Activated CD4-positive, CD25-positive, alpha-beta regulatory T cell (primary cell): ENCODE data around the gene ZNF684.
"Not testable (repeated sequence)": the region's sequence is repeated elsewhere in the genome, so short reads cannot be mapped to it uniquely, and the experiment has no call there.

Experiments
- DNase-seq, 4 experiments: peaks; one replicate each; lab custom pipeline; 2025; lab: John Stamatoyannopoulos, UW

ZNF684 gene

DNA sequence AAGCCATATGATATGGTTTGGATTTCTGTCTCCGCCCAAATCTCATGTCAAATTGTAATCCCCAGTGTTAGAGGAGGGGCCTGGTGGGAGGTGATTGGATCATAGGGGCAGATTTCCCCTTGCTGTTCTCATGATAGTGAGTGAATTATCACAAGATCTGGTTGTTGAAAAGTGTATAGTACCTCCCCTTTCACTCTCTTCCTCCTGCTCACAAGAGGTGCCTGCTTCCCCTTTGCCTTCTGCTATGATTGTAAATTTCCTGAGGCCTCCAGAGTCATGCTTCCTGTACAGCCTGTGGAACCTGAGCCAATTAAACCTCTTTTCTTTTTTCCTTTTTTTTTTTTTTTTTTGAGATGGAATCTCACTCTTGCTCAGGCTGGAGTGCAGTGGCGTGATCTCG, 43.4 kb downstream of the ZNF684 start:
- not testable (repeated sequence) for DNase-seq

GRCh38 chr1:40575336-40575735, 43.9 kb downstream of the ZNF684 start:
- DNase-seq, result no peak

DNA sequence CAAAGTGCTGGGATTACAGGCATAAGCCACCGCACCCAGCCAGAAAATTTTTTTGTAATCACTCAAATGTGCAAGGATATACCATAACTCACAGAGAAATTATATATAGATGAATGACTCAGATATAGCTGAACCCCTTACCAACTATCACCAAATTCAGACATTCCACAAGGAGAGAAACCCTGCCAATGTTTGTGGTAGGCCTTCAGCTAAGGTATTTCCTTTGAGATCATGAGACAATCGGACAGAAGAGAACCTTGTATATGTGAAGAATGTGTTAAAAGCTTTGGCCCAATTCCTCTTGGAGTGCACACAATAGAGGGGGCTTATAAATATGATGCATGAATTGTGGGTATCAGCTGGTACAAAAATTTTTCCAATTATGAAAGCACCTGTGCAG, 50.7 kb downstream of the ZNF684 start:
- DNase-seq, result no peak

DNA sequence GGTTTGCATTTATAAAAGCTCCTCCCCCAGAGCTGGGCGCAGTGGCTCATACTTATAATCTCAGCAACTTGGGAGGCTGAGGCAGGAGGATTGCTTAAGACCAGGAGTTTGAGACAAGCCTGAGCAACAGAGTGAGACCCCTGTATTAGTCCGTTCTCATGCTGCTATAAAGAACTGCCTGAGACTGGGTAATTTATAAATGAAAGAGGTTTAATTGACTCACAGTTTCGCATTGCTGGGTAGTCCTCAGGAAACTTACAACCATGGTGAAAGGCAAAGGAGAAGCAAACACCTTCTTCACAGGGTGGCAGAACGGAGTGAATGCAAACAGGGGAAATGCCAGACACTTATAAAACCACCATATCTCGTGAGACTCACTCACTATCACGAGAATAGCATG, 52.5 kb downstream of the ZNF684 start:
- no peak for DNase-seq

DNA sequence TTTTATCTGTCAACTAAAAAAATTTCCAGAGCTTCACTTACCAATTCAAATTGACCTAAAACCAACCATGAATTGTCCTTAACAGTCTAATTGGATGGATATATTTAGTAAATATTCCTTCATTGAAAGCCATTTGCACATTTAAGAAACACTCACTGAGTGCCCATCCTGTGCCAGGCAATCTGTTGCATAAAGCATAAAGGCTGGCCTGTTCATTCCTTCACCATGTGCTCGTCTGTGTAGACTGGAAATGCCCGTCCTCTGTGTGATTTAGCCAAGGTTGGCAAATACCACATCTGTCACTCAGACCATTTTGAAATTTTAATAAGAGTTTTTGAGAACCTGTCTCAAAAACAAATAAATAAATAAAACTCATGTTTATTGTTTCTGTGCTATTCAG, 57.1 kb downstream of the ZNF684 start:
- DNase-seq, result no peak

- DNase-seq, result no peak
Observed at GRCh38 chr1:40592107-40592803, 60.8 kb downstream of the ZNF684 start.

DNA sequence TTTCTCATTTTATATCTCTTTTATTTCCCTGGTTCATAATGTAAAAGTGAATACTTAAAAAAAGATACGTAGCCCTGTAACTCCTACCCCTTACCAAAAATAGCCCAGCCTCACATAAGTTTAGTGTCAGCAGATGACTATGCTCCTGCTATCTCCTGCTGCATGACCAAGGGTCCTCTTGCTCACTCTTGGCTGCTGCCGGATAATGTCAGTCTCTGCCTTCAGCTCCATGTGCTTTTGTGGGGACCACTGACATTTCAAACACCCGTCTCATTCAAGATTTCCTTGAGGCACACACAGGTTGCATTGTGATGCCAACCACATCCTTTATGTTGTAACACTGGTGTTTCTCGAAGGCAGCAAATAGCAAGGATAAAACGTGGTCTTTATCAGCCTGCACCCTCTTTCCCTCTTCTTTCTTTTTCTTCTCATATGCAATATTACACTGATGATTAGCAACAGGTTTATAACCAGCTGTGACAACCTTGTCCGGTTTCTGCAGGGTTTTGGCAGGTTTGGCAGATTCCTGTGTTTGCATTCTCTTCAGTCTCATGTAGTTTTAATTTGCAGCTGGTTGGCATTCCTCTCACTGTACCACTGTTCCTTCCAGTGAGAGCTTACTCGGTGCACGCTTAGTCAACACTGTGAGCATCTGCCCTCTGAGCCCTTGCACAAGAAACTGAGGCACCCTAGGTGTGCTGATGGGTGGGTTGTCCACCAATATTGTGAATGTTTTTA, 62.2 kb downstream of the ZNF684 start:
- DNase-seq, result no peak

DNA sequence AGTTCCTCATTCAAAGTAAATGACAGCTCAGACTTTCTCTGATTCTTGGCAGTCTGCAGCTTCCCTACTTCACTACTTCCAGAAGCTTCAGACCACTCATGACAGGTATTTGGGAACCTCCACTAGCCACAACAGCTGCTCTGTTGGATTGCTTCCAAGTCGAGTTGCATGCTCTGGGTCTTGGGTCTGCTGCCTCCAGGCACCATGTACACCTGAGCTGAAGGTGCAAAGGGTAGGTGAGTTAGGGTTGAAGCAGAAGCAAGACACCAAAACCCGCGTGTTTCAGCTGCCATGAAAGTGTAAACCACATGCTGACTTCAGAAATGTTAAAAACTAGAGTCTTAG, 62.7 kb downstream of the ZNF684 start:
- no peak for DNase-seq

DNA sequence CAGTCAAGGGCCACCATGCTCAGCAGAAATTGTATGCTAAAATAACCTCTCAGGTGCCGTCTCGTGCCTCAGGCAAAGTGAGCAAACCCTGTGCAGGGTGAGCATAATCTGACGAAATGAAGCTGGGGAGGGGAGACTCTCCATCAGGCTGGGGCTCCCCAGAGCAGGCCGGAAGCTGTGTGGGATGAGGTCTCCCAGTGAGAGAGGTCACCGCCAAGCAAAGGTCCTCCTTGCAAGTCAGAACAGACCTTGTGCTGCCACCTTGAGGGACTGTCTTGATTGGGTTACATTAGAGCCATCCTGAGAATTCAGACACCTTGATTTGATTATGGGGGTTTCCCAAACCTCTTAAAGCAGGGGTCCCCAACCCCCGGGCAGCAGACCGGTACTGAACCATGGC, 64.2 kb downstream of the ZNF684 start:
- no peak for DNase-seq
